HepG2 (cell line): ENCODE measurements around the gene IRS1. TPM values are rescaled to one million over a fixed set of nuclear protein-coding genes. Genes with fewer than 3 reads are reported as not detected.
A peak's percentile ranks its signal among the peaks of the same experiment; 100 is the strongest.

Source experiments
- AFF4 ChIP-seq: sonication (generic); formaldehyde crosslinking; IDR thresholded peaks from 2 replicates; pipeline ENCODE4 v1.4.0; 2020; ENCODE audit warnings: missing genetic modification reagents
- ARID3A ChIP-seq: IDR thresholded peaks from 2 replicates; pipeline ENCODE4 v1.6.1; 2012; ENCODE audit warnings: low read depth, low read length, improper control_type of control experiment
- DDIT3 ChIP-seq: sonication (generic); formaldehyde crosslinking; IDR thresholded peaks from 2 replicates; pipeline ENCODE4 v1.4.0; 2020; ENCODE audit warnings: mild to moderate bottlenecking, missing genetic modification reagents
- DNMT1 ChIP-seq: sonication (generic); formaldehyde crosslinking; IDR thresholded peaks from 2 replicates; pipeline ENCODE4 v1.5.1; 2020; ENCODE audit warnings: mild to moderate bottlenecking, missing genetic modification reagents
- KAT7 ChIP-seq: IDR thresholded peaks from 2 replicates; pipeline ENCODE4 v1.6.1; 2018; ENCODE audit warnings: borderline replicate concordance, missing compliant biosample characterization
- NCOA2 ChIP-seq: sonication (generic); formaldehyde crosslinking; IDR thresholded peaks from 2 replicates; pipeline ENCODE4 v1.8.0; 2022; ENCODE audit warnings: inconsistent platforms
- POGK ChIP-seq: sonication (generic); formaldehyde crosslinking; conservative IDR thresholded peaks from 2 replicates; pipeline ENCODE4 v1.8.0; 2022; ENCODE audit warnings: mild to moderate bottlenecking, moderate library complexity, missing genetic modification reagents
- ZMAT3 ChIP-seq: sonication (generic); formaldehyde crosslinking; conservative IDR thresholded peaks from 2 replicates; pipeline ENCODE4 v1.7.0; 2021; ENCODE audit warnings: missing genetic modification reagents
- ZNF431 ChIP-seq: sonication (generic); formaldehyde crosslinking; IDR thresholded peaks from 2 replicates; pipeline ENCODE4 v1.9.0; 2022; ENCODE audit warnings: missing genetic modification reagents, low read depth, mild to moderate bottlenecking, borderline replicate concordance
- ZNF589 ChIP-seq: sonication (generic); formaldehyde crosslinking; conservative IDR thresholded peaks from 2 replicates; pipeline ENCODE4 v1.8.0; 2022; ENCODE audit warnings: mild to moderate bottlenecking, moderate library complexity, missing genetic modification reagents
- ZNF646 ChIP-seq: sonication (generic); formaldehyde crosslinking; IDR thresholded peaks from 2 replicates; pipeline ENCODE4 v1.9.0; 2021; ENCODE audit warnings: mild to moderate bottlenecking, missing genetic modification reagents
- ZNF672 ChIP-seq: sonication (generic); formaldehyde crosslinking; IDR thresholded peaks from 2 replicates; pipeline ENCODE4 v1.8.1; 2022; ENCODE audit warnings: missing genetic modification reagents
- ZNF776 ChIP-seq: sonication (generic); formaldehyde crosslinking; IDR thresholded peaks from 2 replicates; pipeline ENCODE4 v1.4.0; 2020; ENCODE audit warnings: mild to moderate bottlenecking, missing genetic modification reagents
- polyA plus RNA-seq, 8 experiments: library from polyadenylated mRNA; depleted of rRNA in 3 of 8; stranded (reverse) in 7 of 8; unstranded in 1 of 8; fragments of >200 nt; fragmentation: Illumina TruSeq in 4 of 8; extraction: Trizol in 4 of 8; gene quantifications; 2 replicates each; pipeline versions ENCODE4 v1.2.1 to v1.2.3, GENCODE V29; 2011 to 2016; ENCODE audit warnings: low read depth in 4 of 8, missing spikeins in 1 of 8, mixed read lengths in 1 of 8; ENCODE audit not compliant: insufficient read depth in 1 of 8
- total RNA-seq, 5 experiments: library from RNA; depleted of rRNA; stranded (reverse); fragments of >200 nt; fragmentation: Illumina TruSeq; extraction: Trizol; gene quantifications; 2 replicates each; pipeline ENCODE4 v1.2.3, GENCODE V29; 2016; ENCODE audit warnings: low read depth in 1 of 5

Gene IRS1
- total and polyA plus RNA-seq, 2 of the 13 experiments (the other 11 are each of a cell fraction or from before 2014, with no cell fraction given): 8.7 to 9.0 TPM

- TF ChIP-seq ARID3A (no peak), POGK (CRISPR knock-in tag) (no peak), ZNF646 (CRISPR knock-in tag) (peak; percentile 52; the same call in 1 of the 2 replicates), KAT7 (CRISPR knock-in tag) (no peak), AFF4 (CRISPR knock-in tag) (no peak), ZNF776 (CRISPR knock-in tag) (no peak), ZMAT3 (CRISPR knock-in tag) (no peak), NCOA2 (no peak), DNMT1 (no peak), ZNF589 (CRISPR knock-in tag) (0 out of 2 replicates have a peak, but pooled peaks have one; percentile 41), ZNF431 (CRISPR knock-in tag) (no peak), ZNF672 (CRISPR knock-in tag) (no peak), DDIT3 (no peak)
Measured at GRCh38 chr2:226732478-226733188, 67.0 kb downstream of the IRS1 start (continued).
